Measurements from ENCODE around the gene ADD1. TPM values are rescaled to one million over a fixed set of nuclear protein-coding genes. Genes with fewer than 3 reads are reported as not detected.

Gene ADD1
- total and polyA plus RNA-seq, 11 donors, result 179 to 275 (median 215) TPM

DNA sequence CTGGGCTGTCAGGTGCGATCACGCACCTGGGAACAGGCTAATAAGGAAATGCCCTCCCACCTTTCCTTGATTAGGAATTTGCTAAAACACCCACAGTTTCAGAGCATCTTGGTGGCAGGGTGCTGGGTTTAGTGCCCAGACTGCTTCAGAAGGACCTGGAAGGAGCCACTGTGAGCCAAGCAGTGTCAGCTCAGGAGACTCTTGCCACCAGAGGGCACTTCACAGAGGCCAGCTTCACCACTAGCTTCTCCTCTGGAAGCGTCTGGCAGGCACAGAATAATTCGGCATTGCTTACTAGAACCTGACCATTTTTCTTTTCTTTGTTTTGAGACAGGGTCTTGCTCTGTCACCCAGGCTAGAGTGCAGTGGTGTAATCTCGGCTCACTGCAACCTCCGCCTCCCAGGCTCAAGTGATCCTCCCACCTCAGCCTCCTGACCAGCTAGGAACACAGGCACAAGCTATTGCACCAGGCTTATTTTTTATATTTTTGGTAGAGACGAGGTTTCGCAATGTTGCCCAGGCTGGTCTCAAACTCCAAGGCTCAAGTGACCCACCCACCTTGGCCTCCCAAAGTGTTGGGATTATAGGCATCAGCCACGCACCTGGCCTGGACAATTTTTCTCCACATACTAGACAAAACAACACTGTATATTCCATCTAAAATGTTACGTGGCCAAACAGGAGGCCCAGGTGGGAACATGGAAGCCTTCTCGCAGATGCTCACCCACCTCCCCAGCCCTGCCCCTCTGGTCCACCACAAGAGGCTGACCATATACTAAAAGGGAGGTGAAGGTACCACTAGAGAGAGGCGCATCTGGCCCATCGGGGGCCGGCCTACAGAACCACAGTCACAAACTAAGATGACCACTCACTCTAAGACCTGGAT lies 105.5 kb downstream of the ADD1 start:
- intact Hi-C loops (cut with DNase I), result no loop called here
- ATAC-seq, result peak; percentile 30 to 60 (median 45)
- TF ChIP-seq POLR2A (IDR thresholded peaks at IDR 0.05), result no peak
- TF ChIP-seq, protein P1, sequence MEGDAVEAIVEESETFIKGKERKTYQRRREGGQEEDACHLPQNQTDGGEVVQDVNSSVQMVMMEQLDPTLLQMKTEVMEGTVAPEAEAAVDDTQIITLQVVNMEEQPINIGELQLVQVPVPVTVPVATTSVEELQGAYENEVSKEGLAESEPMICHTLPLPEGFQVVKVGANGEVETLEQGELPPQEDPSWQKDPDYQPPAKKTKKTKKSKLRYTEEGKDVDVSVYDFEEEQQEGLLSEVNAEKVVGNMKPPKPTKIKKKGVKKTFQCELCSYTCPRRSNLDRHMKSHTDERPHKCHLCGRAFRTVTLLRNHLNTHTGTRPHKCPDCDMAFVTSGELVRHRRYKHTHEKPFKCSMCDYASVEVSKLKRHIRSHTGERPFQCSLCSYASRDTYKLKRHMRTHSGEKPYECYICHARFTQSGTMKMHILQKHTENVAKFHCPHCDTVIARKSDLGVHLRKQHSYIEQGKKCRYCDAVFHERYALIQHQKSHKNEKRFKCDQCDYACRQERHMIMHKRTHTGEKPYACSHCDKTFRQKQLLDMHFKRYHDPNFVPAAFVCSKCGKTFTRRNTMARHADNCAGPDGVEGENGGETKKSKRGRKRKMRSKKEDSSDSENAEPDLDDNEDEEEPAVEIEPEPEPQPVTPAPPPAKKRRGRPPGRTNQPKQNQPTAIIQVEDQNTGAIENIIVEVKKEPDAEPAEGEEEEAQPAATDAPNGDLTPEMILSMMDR (IDR thresholded peaks at IDR 0.05), result peak; percentile 18 to 55 (median 36)
- WGBS, 4 donors, result 90 to 93% (median 91%) methylated on average over 14 of the region's 14 CpGs
- Histone ChIP-seq H3K27ac (no peak overlapping the region), H3K27me3 (no peaks in the 10 kb centered on the region), H3K4me3 (no peak overlapping the region), H3K36me3 (peaks cover 0 to 98% (median 97%) of the 10 kb centered on the region in 9 donors), H3K4me1 (peaks cover 0 to 12% (median 0%) of the 10 kb centered on the region in 12 donors), H3K9me3 (no peaks in the 10 kb centered on the region)
- peak in 1 of 5 donors; percentile 39 for DNase-seq

DNA sequence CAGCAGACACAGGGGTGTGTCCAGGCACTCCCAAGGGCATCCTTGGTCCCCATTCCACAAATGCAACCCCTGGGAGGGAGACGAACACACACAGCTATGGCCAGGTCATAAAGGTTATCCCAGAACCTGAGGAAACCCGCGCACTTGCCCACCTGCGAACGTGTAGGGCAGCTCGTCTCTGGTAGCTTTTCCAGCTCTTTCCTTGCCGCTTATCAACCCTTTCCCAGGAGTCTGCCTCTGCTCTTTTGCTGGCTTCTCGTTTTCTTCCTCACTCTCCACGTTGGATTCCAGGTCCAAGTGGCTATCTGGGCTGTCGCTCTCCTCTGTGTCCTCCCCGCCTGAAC lies 106.1 kb downstream of the ADD1 start:
- intact Hi-C loops (cut with DNase I), result loop anchor here in 1 of 10 donors (5.0 kb wide), 1 partner anchor 187 kb away; no protein-coding TSS in a partner anchor
- Histone ChIP-seq H3K27ac (no peak overlapping the region), H3K9me3 (no peaks in the 10 kb centered on the region), H3K4me3 (no peak overlapping the region), H3K4me1 (peaks cover 0 to 12% (median 0%) of the 10 kb centered on the region in 12 donors), H3K27me3 (no peaks in the 10 kb centered on the region), H3K36me3 (peaks cover 0 to 98% (median 97%) of the 10 kb centered on the region in 9 donors)
- WGBS, 4 donors, result 92 to 95% (median 93%) methylated on average over 11 of the region's 11 CpGs
- DNase-seq, result no peak
- TF ChIP-seq POLR2A (IDR thresholded peaks at IDR 0.05), result no peak
- TF ChIP-seq, protein P1 (IDR thresholded peaks at IDR 0.05), result no peak
- no peak for ATAC-seq

DNA sequence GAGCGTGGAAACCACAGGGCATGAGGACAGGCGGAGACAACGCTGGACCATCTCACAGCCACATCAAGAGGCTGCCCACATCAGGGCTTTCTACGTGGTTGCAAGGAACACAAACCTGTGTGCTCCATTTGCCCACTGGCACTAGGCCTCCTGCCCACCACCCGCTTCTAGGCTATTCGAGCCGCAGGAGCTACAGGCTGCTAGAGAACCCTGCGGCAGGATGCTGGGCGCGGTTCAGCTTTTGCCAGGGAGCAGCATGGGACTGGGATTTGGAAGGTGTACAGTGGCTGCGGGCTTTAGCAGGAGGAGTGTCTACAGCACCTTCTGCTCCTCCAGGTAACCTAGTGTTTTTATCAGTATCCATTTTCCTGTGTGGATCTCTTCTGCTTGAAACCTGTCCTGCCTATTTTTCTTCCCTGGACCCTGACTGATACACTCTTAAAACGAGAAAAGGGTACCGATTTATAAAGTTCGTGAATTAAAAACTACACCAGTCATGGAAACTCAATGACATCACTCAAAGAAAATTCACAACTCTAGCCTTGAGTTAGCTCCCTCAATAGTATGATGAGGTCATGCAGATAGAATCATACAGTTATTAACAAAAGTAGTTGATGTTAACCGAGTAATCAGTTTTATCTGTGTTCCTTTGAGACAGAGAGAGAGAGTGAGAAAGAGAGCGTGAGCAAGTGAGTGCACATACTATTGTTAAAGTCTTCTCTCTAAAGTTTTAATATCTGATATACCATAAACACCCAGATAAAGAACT lies 106.8 kb downstream of the ADD1 start:
- 88 to 93% (median 89%) methylated on average over 16 of the region's 16 CpGs for WGBS, 4 donors

More for the DNA sequence above, 106.8 kb downstream of the ADD1 start:
- Histone ChIP-seq H3K36me3 (peaks cover 0 to 93% (median 91%) of the 10 kb centered on the region in 9 donors), H3K4me1 (peaks cover 0 to 14% (median 0%) of the 10 kb centered on the region in 12 donors), H3K9me3 (no peaks in the 10 kb centered on the region), H3K4me3 (no peak overlapping the region), H3K27ac (no peak overlapping the region), H3K27me3 (no peaks in the 10 kb centered on the region)
- TF ChIP-seq, protein P1 (IDR thresholded peaks at IDR 0.05), result no peak
- TF ChIP-seq POLR2A (IDR thresholded peaks at IDR 0.05), result no peak
- no peak for DNase-seq
- intact Hi-C loops (cut with DNase I), result loop anchor here in 1 of 10 donors (5.0 kb wide), 1 partner anchor 188 kb away; no protein-coding TSS in a partner anchor
- ATAC-seq, result no peak

All from heart left ventricle (tissue), 16 donors.